Upper lobe of left lung (tissue), 6 donors: Measurements from ENCODE around the gene COBL. TPM values are rescaled to one million over a fixed set of nuclear protein-coding genes. Genes with fewer than 3 reads are reported as not detected.
A peak's percentile ranks its signal among the peaks of the same experiment; 100 is the strongest.

Experiments
- ATAC-seq, 2 donors: fragments of 200-7000 bp; cut with Tn5 transposase; one replicate each; pipeline ENCODE4 v1.9.1; 2022; ENCODE audit warnings: mild to moderate bottlenecking in 2 of 2, moderate library complexity in 2 of 2; ENCODE audit not compliant: low FRiP score in 2 of 2
- DNase-seq, 2 donors: peaks; one replicate each; pipeline ENCODE4 v3.0.0-alpha.2; 2019 to 2020
- H3K27ac ChIP-seq, 4 donors: fragments of 200-600 bp; sonication (generic); one replicate each; pipeline ENCODE4 v1.5.1; 2016 to 2019
- H3K27me3 ChIP-seq, 4 donors: fragments of 200-600 bp; sonication (generic); one replicate each; pipeline ENCODE4 v1.5.1; 2017 to 2019
- H3K36me3 ChIP-seq, 4 donors: fragments of 200-600 bp; sonication (generic); one replicate each; pipeline ENCODE4 v1.5.1; 2016 to 2019
- H3K4me1 ChIP-seq, 4 donors: fragments of 200-600 bp; sonication (generic); one replicate each; pipeline ENCODE4 v1.5.1; 2018 to 2019
- H3K4me3 ChIP-seq, 4 donors: fragments of 200-600 bp; sonication (generic); one replicate each; pipeline ENCODE4 v1.5.1; 2017 to 2019; ENCODE audit warnings: mild to moderate bottlenecking in 2 of 4, moderate library complexity in 1 of 4
- H3K9me3 ChIP-seq, 4 donors: fragments of 200-600 bp; sonication (generic); one replicate each; pipeline ENCODE4 v1.5.1; 2018 to 2019
- CTCF ChIP-seq, 6 experiments: fragments of 450-650 bp in 4 of 6; fragments of 200-600 bp in 2 of 6; sonication (generic) in 2 of 6; IDR thresholded peaks; one replicate each; pipeline ENCODE4 v1.5.1; 2016 to 2019; ENCODE audit warnings: antibody characterized with exemption in 6 of 6
- EP300 ChIP-seq, 4 donors: sonication (generic); formaldehyde crosslinking; IDR thresholded peaks; one replicate each; pipeline ENCODE4 v1.5.1; 2017; ENCODE audit warnings: antibody characterized with exemption in 4 of 4, control low read depth in 2 of 4
- POLR2A ChIP-seq, 4 donors: fragments of 450-650 bp; IDR thresholded peaks; one replicate each; pipeline ENCODE4 v1.5.1; 2016 to 2017; ENCODE audit warnings: antibody characterized with exemption in 4 of 4, mild to moderate bottlenecking in 2 of 4
- POLR2AphosphoS5 ChIP-seq, 2 donors: sonication (generic); formaldehyde crosslinking; IDR thresholded peaks; one replicate each; pipeline ENCODE4 v1.5.1; 2017; ENCODE audit warnings: antibody characterized with exemption in 2 of 2
- WGBS, 2 donors: methylation state at CpG; one replicate each; pipeline ENCODE4 v1.1.5; 2017 to 2018; 5-methylcytosine and 5-hydroxymethylcytosine counted together
- total RNA-seq, 6 donors: library from RNA; depleted of rRNA in 4 of 6; stranded (reverse); fragments of >200 nt in 4 of 6; gene quantifications; one replicate each; pipeline versions ENCODE4 v1.1.0 to v1.2.1, GENCODE V29; 2016 to 2021
- donor health status: DM: no; HTN: no; CAD: no; lungs with moderate emphysema.
- donor health status: DM: no; HTN: yes; CAD: no; lungs with severe emphysema.

COBL gene
- total RNA-seq, 6 donors from 2014 or later: 27.0 to 54.7 (median 36.8) TPM

- TF ChIP-seq EP300 (IDR thresholded peaks at IDR 0.05): no peak
- TF ChIP-seq POLR2AphosphoS5 (IDR thresholded peaks at IDR 0.05): no peak
- no peak for TF ChIP-seq CTCF (IDR thresholded peaks at IDR 0.05)
- no peak for TF ChIP-seq POLR2A (IDR thresholded peaks at IDR 0.05)
- no peak for ATAC-seq
These were observed 173.7 kb downstream of the COBL start for GRCh38 chr7:51142741-51143385.

DNA sequence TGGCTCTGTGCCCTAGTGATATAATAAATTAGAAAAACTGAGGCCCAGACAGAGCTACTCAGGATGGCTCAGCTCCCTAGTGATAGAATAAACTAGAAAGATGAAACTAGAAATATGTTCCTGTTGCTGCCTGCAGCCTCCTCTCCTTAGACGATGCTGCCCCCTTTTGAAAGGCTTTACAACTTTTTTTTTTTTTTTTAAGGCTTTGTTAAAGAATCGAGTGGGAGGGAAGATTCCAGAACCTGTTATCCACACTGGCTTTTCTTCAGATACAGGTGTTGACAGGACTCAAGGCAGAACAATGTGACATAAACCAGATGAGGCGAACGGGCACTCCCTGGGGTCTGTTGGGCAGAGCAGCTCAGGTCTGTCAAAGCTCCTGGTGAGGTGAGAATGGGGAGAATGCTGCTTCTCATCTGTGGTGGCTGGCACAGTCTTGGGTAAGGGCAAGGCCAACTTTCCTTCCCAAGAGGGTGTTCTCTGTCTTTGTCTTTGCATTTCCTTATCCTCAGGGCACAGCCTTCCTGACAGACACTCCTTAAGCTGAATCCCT, 175.1 kb downstream of the COBL start:
- Histone ChIP-seq H3K27ac (peak overlapping the region in 3 of 4 donors; percentile 11 to 56 (median 36)), H3K36me3 (no peaks in the 10 kb centered on the region), H3K4me1 (peaks cover 8 to 23% (median 14%) of the 10 kb centered on the region in 4 donors), H3K4me3 (no peak overlapping the region), H3K9me3 (peaks cover 0 to under 1% (median 0%) of the 10 kb centered on the region in 4 donors), H3K27me3 (no peaks in the 10 kb centered on the region)
- 14 to 17% methylated on average over 4 of the region's 4 CpGs for WGBS, 2 donors
- ATAC-seq (peak; percentile 41 to 57), DNase-seq (no peak)
- TF ChIP-seq POLR2AphosphoS5 (IDR thresholded peaks at IDR 0.05) (no peak), POLR2A (IDR thresholded peaks at IDR 0.05) (no peak), CTCF (IDR thresholded peaks at IDR 0.05) (peak in 4 of 6 experiments; percentile 6 to 48 (median 25)), EP300 (IDR thresholded peaks at IDR 0.05) (no peak)

More at GRCh38 chr7:51142741-51143385, 173.7 kb downstream of the COBL start:
- DNase-seq: no peak
- no peak overlapping the region for H3K4me3 ChIP-seq
- no peaks in the 10 kb centered on the region for H3K36me3 ChIP-seq
- H3K27ac ChIP-seq: no peak overlapping the region
- no peaks in the 10 kb centered on the region for H3K27me3 ChIP-seq
- WGBS, 2 donors: 75 to 80% methylated on average over 6 of the region's 6 CpGs
- H3K4me1 ChIP-seq: peaks cover 8 to 23% (median 14%) of the 10 kb centered on the region in 4 donors
- peaks cover 0 to 9% (median 9%) of the 10 kb centered on the region in 4 donors for H3K9me3 ChIP-seq

- WGBS, 2 donors: 62 to 66% methylated on average over 15 of the region's 15 CpGs
- Histone ChIP-seq H3K4me3 (no peak overlapping the region), H3K36me3 (no peaks in the 10 kb centered on the region), H3K27me3 (no peaks in the 10 kb centered on the region), H3K4me1 (peaks cover 8 to 23% (median 14%) of the 10 kb centered on the region in 4 donors), H3K27ac (peak overlapping the region in 1 of 4 donors; percentile 56), H3K9me3 (no peaks in the 10 kb centered on the region)
- no peak for TF ChIP-seq CTCF (IDR thresholded peaks at IDR 0.05)
- TF ChIP-seq POLR2A (IDR thresholded peaks at IDR 0.05): no peak
- no peak for TF ChIP-seq EP300 (IDR thresholded peaks at IDR 0.05)
- no peak for DNase-seq
- no peak for ATAC-seq
These were observed 176.1 kb downstream of the COBL start for GRCh38 chr7:51140199-51141164.

- no peaks in the 10 kb centered on the region for H3K9me3 ChIP-seq
- H3K4me3 ChIP-seq: no peak overlapping the region
- WGBS, 2 donors: 49 to 59% methylated on average over 1 of the region's 1 CpG
- H3K4me1 ChIP-seq: peaks cover 8 to 23% (median 14%) of the 10 kb centered on the region in 4 donors
- no peaks in the 10 kb centered on the region for H3K27me3 ChIP-seq
- no peak for ATAC-seq
- no peaks in the 10 kb centered on the region for H3K36me3 ChIP-seq
- no peak overlapping the region for H3K27ac ChIP-seq
- DNase-seq: no peak
- TF ChIP-seq CTCF (IDR thresholded peaks at IDR 0.05) (no peak), EP300 (IDR thresholded peaks at IDR 0.05) (no peak), POLR2AphosphoS5 (IDR thresholded peaks at IDR 0.05) (no peak), POLR2A (IDR thresholded peaks at IDR 0.05) (no peak)
These were observed 176.8 kb downstream of the COBL start for GRCh38 chr7:51139796-51140195.
